Activated T-cell treated with anti-CD3 and anti-CD28 coated beads, Interleukin-2, amount 50 U/mL, for 24 hours (primary cell): ENCODE data around the gene SETBP1.

Experiments used
- DNase-seq: peaks from one replicate; pipeline ENCODE4 v3.0.0-alpha.2; 2020
- H3K27ac Mint-ChIP-seq: 2 replicates; pipeline ENCODE4 v1.8.0; 2020; ENCODE audit warnings: mild to moderate bottlenecking, mixed read lengths
- H3K27me3 Mint-ChIP-seq: 2 replicates; pipeline ENCODE4 v1.8.0; 2020; ENCODE audit warnings: mixed read lengths
- H3K36me3 Mint-ChIP-seq: 2 replicates; pipeline ENCODE4 v1.8.0; 2020; ENCODE audit warnings: low read depth, mixed read lengths
- H3K4me1 Mint-ChIP-seq: 2 replicates; pipeline ENCODE4 v1.8.0; 2020; ENCODE audit warnings: low read depth, mixed read lengths
- H3K4me3 Mint-ChIP-seq: 2 replicates; pipeline ENCODE4 v1.8.0; 2020; ENCODE audit warnings: mild to moderate bottlenecking, moderate library complexity, mixed read lengths
- H3K9me3 Mint-ChIP-seq: 2 replicates; pipeline ENCODE4 v1.8.0; 2020; ENCODE audit warnings: mixed read lengths

SETBP1 gene

DNA sequence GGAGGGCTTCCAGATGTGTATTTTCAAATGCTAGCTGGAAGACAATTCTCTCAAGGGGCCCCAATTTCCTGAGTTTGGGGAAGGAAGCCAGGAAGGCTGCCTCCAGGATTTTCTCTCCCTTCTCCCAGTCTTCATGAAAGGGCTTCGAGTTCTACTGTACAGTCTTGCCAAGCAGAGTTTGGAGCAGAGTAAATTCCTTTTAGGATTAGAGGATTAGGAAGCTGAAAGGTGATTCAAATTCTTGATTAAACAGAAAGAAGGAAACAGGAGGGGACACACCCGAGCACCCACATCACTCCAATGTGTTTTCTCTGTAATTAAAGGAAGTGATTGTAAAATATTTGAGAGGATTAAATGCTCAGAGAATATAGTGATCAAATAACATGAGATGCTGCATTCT, 217.8 kb downstream of the SETBP1 start:
- Mint-ChIP-seq H3K9me3 (no peaks in the 10 kb centered on the region), H3K36me3 (no peaks in the 10 kb centered on the region), H3K4me3 (no peak overlapping the region), H3K27ac (no peak overlapping the region), H3K27me3 (peaks cover 14% of the 10 kb centered on the region), H3K4me1 (peaks cover 40% of the 10 kb centered on the region)
- DNase-seq, result no peak

DNA sequence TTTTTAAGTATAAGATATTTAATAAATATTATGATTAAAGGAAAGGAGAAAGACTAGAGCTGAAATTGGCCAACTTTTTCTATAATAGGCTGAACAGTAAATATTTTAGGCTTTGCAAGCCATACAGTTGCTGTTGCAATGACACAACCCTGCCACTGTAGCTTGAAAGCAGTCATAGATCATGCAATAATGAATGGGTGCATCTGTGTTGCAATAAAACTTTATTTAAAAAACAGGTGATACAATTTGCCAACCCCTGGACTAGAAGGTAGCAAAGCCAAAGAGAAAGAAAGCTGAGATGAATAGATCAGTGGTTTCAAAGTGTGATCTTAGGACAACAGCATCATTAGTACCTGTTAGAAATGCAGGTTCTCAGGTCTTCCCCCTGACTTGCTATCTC, 219.1 kb downstream of the SETBP1 start:
- Mint-ChIP-seq H3K4me3 (no peak overlapping the region), H3K27ac (no peak overlapping the region), H3K36me3 (no peaks in the 10 kb centered on the region), H3K4me1 (peaks cover 32% of the 10 kb centered on the region), H3K27me3 (peaks cover 14% of the 10 kb centered on the region), H3K9me3 (no peaks in the 10 kb centered on the region)
- no peak for DNase-seq

DNA sequence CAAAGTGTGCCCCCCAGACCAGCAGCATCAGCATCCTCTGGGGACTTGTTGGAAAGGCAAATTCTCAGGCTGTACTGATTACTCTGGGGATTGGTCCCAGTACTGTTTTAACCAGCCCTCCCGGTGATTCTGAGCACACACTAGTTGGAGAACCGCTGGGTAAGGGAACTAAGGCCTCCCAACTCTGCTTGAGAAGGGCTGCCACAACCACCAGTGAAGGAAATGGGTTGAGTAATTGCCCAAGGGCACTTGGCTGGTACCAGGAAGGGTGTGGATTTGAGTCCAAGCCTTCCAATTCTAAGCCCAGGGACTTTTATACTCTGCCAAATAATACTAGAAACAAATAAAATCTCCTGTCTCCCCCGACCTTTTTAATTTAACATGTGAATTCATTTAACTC, 219.9 kb downstream of the SETBP1 start:
- no peaks in the 10 kb centered on the region for H3K36me3 Mint-ChIP-seq
- H3K4me3 Mint-ChIP-seq, result no peak overlapping the region
- H3K27ac Mint-ChIP-seq, result no peak overlapping the region
- H3K4me1 Mint-ChIP-seq, result peaks cover 30% of the 10 kb centered on the region
- DNase-seq, result no peak
- H3K9me3 Mint-ChIP-seq, result no peaks in the 10 kb centered on the region
- peaks cover 14% of the 10 kb centered on the region for H3K27me3 Mint-ChIP-seq

DNA sequence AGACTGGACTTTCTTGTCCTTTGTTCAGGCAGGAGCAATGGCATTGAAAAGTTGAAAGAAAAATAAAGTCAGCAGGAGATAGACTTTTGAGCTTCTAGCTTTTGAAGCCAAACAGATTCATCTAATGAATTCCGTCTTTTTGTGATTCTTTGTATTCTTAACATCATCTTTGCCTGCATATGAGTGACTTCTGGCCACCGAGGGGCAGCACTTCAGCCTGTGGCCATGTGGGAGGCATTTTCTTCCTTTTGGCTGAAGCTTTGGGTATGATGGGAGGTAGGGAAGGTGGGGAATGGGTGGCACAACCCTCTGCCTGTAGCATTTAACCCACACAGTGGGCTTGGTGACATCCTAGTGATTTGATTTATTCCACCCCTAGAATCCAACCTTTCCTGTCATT, 220.6 kb downstream of the SETBP1 start:
- Mint-ChIP-seq H3K4me1 (peaks cover 31% of the 10 kb centered on the region), H3K27ac (no peak overlapping the region), H3K27me3 (peaks cover 14% of the 10 kb centered on the region), H3K36me3 (no peaks in the 10 kb centered on the region), H3K4me3 (no peak overlapping the region), H3K9me3 (no peaks in the 10 kb centered on the region)
- no peak for DNase-seq

DNA sequence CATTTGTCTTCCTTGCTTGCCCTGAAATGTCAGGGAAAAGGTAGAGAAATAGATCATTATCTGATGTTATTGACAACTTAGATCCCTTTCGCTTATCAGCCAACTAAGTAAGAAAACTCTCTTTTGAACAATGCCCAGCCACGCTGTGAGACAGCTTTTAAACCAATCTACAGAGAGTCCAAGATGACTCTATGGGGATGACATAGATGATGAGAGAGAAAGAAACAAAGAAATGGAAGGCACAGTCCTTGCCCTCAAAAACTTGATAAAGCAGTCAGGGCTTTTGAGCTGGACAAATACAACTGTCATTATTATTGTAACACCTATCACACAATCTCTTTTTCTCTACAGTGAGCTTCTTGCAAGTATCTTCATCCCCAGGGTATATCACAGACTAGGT, 222.6 kb downstream of the SETBP1 start:
- Mint-ChIP-seq H3K27ac (no peak overlapping the region), H3K4me3 (no peak overlapping the region), H3K27me3 (peaks cover 19% of the 10 kb centered on the region), H3K36me3 (no peaks in the 10 kb centered on the region), H3K9me3 (no peaks in the 10 kb centered on the region), H3K4me1 (peaks cover 15% of the 10 kb centered on the region)
- no peak for DNase-seq

DNA sequence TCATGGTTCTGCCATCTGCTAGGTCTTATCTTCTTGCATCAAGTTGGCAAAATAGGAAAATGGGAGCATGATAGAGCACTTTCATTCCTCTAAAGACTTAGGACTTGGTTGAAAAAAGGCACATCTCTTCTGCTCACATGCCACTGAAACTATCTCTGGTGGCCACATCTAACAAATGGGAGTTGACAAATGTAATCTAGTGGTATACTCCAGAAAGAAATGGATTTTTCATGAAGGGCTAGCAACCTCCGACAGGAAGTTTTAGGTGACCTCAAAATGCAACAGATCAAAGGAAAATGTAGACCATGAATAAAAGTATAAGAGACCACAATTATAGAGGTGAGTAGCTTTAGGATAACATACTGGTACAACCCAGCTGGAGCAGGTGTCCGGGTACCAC, 224.1 kb downstream of the SETBP1 start:
- Mint-ChIP-seq H3K4me1 (peaks cover 24% of the 10 kb centered on the region), H3K36me3 (no peaks in the 10 kb centered on the region), H3K27me3 (peaks cover 19% of the 10 kb centered on the region), H3K4me3 (no peak overlapping the region), H3K27ac (no peak overlapping the region), H3K9me3 (no peaks in the 10 kb centered on the region)
- no peak for DNase-seq

DNA sequence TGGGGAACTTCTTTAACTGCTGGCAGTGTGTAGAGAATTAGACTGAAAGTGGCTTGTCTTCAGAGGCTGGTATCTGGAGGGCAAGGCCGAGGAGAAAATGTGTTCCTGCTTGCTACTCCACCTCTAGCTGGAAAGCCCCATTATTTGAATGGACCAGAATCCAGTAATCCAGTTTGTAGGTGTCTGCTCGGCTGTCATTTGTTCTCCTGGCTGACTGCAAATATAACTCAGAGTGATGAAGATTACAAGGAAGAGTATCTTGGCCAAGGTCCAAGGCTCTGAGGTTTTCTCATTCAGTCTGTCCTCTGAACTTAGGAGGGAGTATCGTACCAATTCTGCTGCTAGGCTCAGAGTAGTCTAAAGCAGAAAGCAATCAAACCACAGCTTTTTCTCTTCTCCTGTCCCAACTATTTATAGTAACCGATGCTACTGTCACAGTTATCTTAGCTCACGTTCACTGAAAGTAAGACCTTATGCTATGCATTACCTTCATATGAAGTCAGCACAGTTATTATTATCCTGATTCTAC, 228.6 kb downstream of the SETBP1 start:
- no peak for DNase-seq
- H3K4me1 Mint-ChIP-seq, result peaks cover 34% of the 10 kb centered on the region
- H3K9me3 Mint-ChIP-seq, result no peaks in the 10 kb centered on the region
- no peak overlapping the region for H3K27ac Mint-ChIP-seq
- no peak overlapping the region for H3K4me3 Mint-ChIP-seq
- no peaks in the 10 kb centered on the region for H3K36me3 Mint-ChIP-seq
- H3K27me3 Mint-ChIP-seq, result peaks cover 26% of the 10 kb centered on the region

DNA sequence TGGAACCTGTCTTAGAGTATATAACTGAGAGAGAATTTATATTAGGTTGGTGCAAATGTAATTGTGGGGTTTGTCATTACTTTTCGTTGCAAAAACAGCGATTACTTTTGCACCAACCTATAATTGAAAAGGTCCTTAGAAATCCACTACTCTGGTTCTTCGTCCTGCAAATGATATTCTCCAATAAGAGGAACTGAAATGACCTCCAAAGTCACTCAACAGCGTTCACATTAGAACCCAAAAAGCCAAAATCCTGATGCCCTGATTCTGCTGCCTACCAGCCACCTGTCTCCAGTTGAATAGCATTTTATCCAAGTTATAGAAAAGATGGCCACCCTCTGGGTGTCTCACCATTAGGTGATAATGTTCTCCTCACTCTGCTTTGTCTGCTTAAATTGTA, 230.6 kb downstream of the SETBP1 start:
- Mint-ChIP-seq H3K36me3 (no peaks in the 10 kb centered on the region), H3K27me3 (peaks cover 33% of the 10 kb centered on the region), H3K27ac (no peak overlapping the region), H3K4me3 (no peak overlapping the region), H3K9me3 (no peaks in the 10 kb centered on the region), H3K4me1 (peaks cover 27% of the 10 kb centered on the region)
- DNase-seq, result no peak

DNA sequence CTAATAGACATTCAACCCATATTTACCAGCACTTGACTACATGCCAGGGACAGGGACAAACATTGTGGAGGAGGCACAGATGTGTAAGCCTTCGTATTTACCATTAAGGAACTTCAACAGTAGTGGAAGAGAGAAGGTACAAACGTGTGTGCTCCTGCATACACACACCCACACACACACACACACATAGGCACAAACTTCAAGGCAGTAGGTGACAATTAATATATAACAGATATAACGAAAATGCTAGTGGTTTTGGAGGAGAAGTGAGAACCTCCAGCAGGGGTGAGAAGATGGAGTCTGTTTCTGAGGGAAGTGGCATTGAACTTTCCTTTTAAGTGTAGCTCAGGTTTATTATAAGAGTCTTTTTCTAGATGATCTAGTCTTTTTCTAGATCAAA, 231.1 kb downstream of the SETBP1 start:
- Mint-ChIP-seq H3K4me3 (no peak overlapping the region), H3K27me3 (peaks cover 34% of the 10 kb centered on the region), H3K4me1 (peaks cover 27% of the 10 kb centered on the region), H3K36me3 (no peaks in the 10 kb centered on the region), H3K9me3 (no peaks in the 10 kb centered on the region), H3K27ac (no peak overlapping the region)
- DNase-seq, result no peak

DNA sequence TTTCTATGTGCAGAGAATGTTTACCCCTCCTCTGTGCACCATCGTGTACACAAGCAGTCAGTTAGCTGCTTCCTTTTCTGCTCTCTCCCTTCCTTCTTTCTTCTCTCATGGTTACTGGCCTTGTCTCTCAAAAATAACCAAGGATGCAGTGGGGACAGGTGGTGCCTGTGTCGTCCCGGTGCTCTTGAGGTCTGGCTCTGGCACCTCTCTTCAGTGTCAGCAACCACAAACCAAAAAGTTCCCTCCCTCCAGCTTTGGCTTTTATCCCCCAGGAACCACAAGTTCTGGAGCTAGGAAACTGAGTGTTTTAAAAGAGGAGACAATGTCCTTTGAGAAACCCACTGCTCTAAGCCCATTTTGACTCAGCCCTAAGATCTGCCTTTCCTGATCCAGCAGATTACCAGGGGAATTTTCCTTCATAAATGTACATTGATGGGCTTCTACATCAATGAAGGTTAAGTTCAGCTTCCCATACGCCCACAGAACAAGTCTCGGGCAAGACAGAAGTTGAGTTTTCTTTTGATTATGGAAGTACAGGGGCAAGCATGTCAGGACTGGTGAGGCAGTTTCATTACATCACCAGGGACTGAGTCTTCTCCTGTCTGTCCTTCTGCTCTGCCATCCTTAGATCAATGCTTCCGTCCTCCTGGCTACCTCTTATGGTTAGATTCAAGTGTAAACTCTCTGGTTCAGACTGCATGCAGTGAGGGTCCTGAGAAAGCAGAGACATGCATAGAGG, 232.2 kb downstream of the SETBP1 start:
- no peaks in the 10 kb centered on the region for H3K36me3 Mint-ChIP-seq
- peaks cover 31% of the 10 kb centered on the region for H3K27me3 Mint-ChIP-seq
- no peaks in the 10 kb centered on the region for H3K9me3 Mint-ChIP-seq
- no peak overlapping the region for H3K27ac Mint-ChIP-seq
- no peak for DNase-seq
- H3K4me3 Mint-ChIP-seq, result no peak overlapping the region
- H3K4me1 Mint-ChIP-seq, result peaks cover 27% of the 10 kb centered on the region

DNA sequence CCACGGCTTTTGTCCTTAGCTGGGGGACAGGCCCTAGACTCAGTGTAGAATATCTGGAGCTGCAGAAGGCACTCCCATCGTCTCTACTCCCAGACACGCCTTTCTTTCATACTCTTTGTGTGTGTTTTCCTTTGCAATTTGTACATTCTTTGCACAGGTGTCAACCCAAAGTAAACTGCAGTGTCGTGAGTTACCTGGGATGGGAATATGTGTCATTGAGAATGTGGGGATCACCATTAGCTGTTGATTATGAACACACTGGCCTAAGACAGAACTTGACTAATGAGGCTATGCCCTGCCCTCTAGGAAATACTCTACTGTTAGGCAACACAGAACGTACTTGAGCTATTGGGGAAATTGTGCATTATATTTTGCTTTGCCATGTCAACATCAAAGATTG, 233.3 kb downstream of the SETBP1 start:
- no peak for DNase-seq
- H3K27me3 Mint-ChIP-seq, result peaks cover 36% of the 10 kb centered on the region
- H3K36me3 Mint-ChIP-seq, result no peaks in the 10 kb centered on the region
- peaks cover 24% of the 10 kb centered on the region for H3K4me1 Mint-ChIP-seq
- no peaks in the 10 kb centered on the region for H3K9me3 Mint-ChIP-seq
- no peak overlapping the region for H3K27ac Mint-ChIP-seq
- no peak overlapping the region for H3K4me3 Mint-ChIP-seq

DNA sequence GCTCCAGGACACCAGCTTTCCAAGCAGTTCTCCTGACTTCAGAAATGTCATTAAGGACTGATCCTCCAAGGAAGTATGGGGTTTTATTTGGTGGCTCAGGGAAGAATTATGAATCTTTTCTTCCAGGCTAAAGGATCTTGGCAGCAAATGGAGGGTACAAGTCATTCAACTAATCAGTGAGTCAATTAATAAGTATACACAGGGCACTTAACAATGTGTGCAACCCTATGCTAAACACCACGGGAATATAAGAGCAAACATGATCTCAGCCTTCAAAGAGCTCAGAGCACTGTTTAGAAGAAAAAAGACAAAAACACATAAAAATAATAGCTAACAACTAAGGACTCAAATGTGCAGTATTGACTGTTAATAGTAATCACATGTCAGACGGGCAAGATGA, 234.5 kb downstream of the SETBP1 start:
- no peaks in the 10 kb centered on the region for H3K36me3 Mint-ChIP-seq
- no peaks in the 10 kb centered on the region for H3K9me3 Mint-ChIP-seq
- no peak overlapping the region for H3K4me3 Mint-ChIP-seq
- no peak overlapping the region for H3K27ac Mint-ChIP-seq
- peaks cover 36% of the 10 kb centered on the region for H3K27me3 Mint-ChIP-seq
- peaks cover 13% of the 10 kb centered on the region for H3K4me1 Mint-ChIP-seq
- no peak for DNase-seq

DNA sequence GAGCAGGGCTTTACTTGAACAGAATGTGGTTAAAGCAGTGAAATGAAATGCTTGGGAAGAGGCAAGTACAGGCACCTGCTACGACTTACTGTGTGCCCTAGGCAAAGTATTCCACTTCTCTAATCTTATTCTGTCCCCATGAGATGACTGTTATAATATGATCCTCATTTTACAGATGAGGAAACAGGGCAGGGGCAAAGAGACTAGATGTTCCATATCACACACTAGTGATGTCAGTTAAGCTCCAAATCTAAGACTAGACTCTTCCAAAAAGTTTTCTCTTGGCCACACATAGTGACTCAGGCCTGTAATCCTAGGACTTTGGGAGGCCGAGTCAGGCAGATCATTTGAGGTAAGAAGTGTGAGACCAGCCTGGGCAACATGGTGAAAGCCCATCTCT, 235.0 kb downstream of the SETBP1 start:
- Mint-ChIP-seq H3K4me3 (no peak overlapping the region), H3K9me3 (no peaks in the 10 kb centered on the region), H3K36me3 (no peaks in the 10 kb centered on the region), H3K27me3 (peaks cover 36% of the 10 kb centered on the region), H3K4me1 (peaks cover 9% of the 10 kb centered on the region), H3K27ac (no peak overlapping the region)
- DNase-seq, result no peak

DNA sequence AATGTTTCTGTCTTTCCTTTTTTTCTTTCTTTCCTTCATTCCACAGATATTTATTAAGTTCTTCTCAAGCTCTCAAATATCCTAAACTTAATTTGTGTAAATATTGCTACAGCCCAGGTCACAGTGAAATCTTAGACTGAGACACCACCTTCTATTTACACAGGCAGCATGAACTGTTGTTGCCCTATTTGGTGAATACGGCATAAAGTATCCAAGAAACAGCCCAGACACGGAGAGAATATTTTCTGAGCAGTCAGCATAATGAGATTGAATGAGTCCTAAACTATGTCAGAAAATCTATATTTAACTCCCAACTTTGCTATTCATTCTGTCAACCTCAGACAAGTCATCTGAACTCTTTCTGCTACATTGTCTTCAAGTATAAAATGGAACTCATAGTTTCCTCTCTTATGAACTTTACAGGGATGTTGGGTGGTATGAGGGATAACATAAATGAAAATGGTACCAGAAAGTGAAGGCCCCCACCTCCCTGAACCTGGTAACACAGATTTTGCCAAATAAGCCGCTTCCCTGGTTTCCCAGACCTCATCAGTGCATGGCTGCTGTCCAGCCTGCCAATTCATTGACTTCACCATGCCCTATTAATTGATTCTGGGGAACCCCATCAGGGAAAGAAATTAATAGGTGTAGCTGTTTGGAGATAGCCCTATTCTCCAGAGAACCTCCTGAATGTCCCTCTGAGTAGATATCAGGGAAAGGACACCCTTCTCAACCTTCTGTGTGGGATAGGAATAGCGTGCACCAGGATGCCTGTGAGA, 235.9 kb downstream of the SETBP1 start:
- H3K9me3 Mint-ChIP-seq, result no peaks in the 10 kb centered on the region
- no peak overlapping the region for H3K27ac Mint-ChIP-seq
- no peak for DNase-seq
- H3K4me3 Mint-ChIP-seq, result no peak overlapping the region
- no peaks in the 10 kb centered on the region for H3K36me3 Mint-ChIP-seq
- peaks cover 2% of the 10 kb centered on the region for H3K4me1 Mint-ChIP-seq
- peaks cover 34% of the 10 kb centered on the region for H3K27me3 Mint-ChIP-seq
